ENCODE measurements around the gene MAGEC3. TPM values are rescaled to one million over a fixed set of nuclear protein-coding genes. Genes with fewer than 3 reads are reported as not detected.

Gene MAGEC3
- total and polyA plus RNA-seq, 2 experiments from 2014 or later = not detected

GRCh38 chrX:141811438-141811837 is 26.7 kb upstream of the MAGEC3 start:
- Mint-ChIP-seq H3K27ac (no peak overlapping the region), H3K36me3 (ENCODE audit: low read depth) (no peaks in the 10 kb centered on the region), H3K4me1 (no peaks in the 10 kb centered on the region), H3K9me3 (no peaks in the 10 kb centered on the region), H3K4me3 (no peak overlapping the region), H3K27me3 (ENCODE audit: insufficient read depth, low read depth, poor library complexity) (peaks cover 3% of the 10 kb centered on the region)
- Histone ChIP-seq H3F3A (replicated peaks; ENCODE audit: low read depth) (no peaks in the 10 kb centered on the region), H3K36me3 (ENCODE audit: insufficient read depth) (no peaks in the 10 kb centered on the region), H3K9me2 (ENCODE audit: insufficient read depth) (no peaks in the 10 kb centered on the region), H3K27ac (ENCODE audit: low read depth) (no peak overlapping the region), H3K4me1 (ENCODE audit: insufficient read depth) (no peaks in the 10 kb centered on the region), H4K20me1 (replicated peaks; ENCODE audit: insufficient read depth) (no peaks in the 10 kb centered on the region), H3K27me3 (ENCODE audit: insufficient read depth) (no peaks in the 10 kb centered on the region), H3K4me2 (no peak overlapping the region), H3K79me2 (replicated peaks; ENCODE audit: insufficient read depth) (no peaks in the 10 kb centered on the region), H3K4me3 (no peak overlapping the region), H2AFZ (no peak overlapping the region)
- ATAC-seq (no peak), DNase-seq (ENCODE audit: low spot score) (no peak)
- TF ChIP-seq CTCF (conservative IDR thresholded peaks at IDR 0.05; ENCODE audit: low read depth in 2 of 2) = no peak

- Histone ChIP-seq H3K9me2 (ENCODE audit: insufficient read depth) (no peaks in the 10 kb centered on the region), H3K79me2 (replicated peaks; ENCODE audit: insufficient read depth) (no peaks in the 10 kb centered on the region), H3K36me3 (ENCODE audit: insufficient read depth) (no peaks in the 10 kb centered on the region), H3K4me2 (no peak overlapping the region), H3K27ac (ENCODE audit: low read depth) (no peak overlapping the region), H3K4me1 (ENCODE audit: insufficient read depth) (no peaks in the 10 kb centered on the region), H3K4me3 (no peak overlapping the region), H2AFZ (no peak overlapping the region), H3K27me3 (ENCODE audit: insufficient read depth) (no peaks in the 10 kb centered on the region), H3F3A (replicated peaks; ENCODE audit: low read depth) (no peaks in the 10 kb centered on the region), H4K20me1 (replicated peaks; ENCODE audit: insufficient read depth) (no peaks in the 10 kb centered on the region)
- no peak overlapping the region for H3K27ac Mint-ChIP-seq
- H3K4me1 Mint-ChIP-seq = no peaks in the 10 kb centered on the region
- H3K9me3 Mint-ChIP-seq = no peaks in the 10 kb centered on the region
- H3K36me3 Mint-ChIP-seq (ENCODE audit: low read depth) = no peaks in the 10 kb centered on the region
- DNase-seq (ENCODE audit: low spot score) (no peak), ATAC-seq (no peak)
- peaks cover 3% of the 10 kb centered on the region for H3K27me3 Mint-ChIP-seq (ENCODE audit: insufficient read depth, low read depth, poor library complexity)
- no peak overlapping the region for H3K4me3 Mint-ChIP-seq
- TF ChIP-seq ETS1 (IDR thresholded peaks at IDR 0.05) = no peak
- TF ChIP-seq CREB1 (CRISPR knock-in tag; IDR thresholded peaks at IDR 0.05; ENCODE audit: low read depth) = no peak
- TF ChIP-seq POLR2AphosphoS5 (IDR thresholded peaks at IDR 0.05; ENCODE audit: low read depth) = no peak
- TF ChIP-seq REST (IDR thresholded peaks at IDR 0.05; ENCODE audit: unreplicated experiment) = no peak
- no peak for TF ChIP-seq EZH2phosphoT487 (IDR thresholded peaks at IDR 0.05; ENCODE audit: unreplicated experiment)
- no peak for TF ChIP-seq NANOG (IDR thresholded peaks at IDR 0.05; ENCODE audit: borderline replicate concordance)
- TF ChIP-seq ZNF462 (CRISPR knock-in tag; IDR thresholded peaks at IDR 0.05) = no peak
Measured at GRCh38 chrX:141814213-141814857, 23.8 kb upstream of the MAGEC3 start.
